GM12878 (cell line): Measurements from ENCODE around the gene PRKCD. TPM values are rescaled to one million over a fixed set of nuclear protein-coding genes. Genes with fewer than 3 reads are reported as not detected.

Experiments
- ATF3 ChIP-seq: IDR thresholded peaks from 2 replicates; pipeline ENCODE4 v1.6.1; 2011; ENCODE audit warnings: low read depth, mild to moderate bottlenecking, low read length, moderate library complexity, borderline replicate concordance; ENCODE audit errors: extremely low read depth
- EED ChIP-seq: sonication (generic); IDR thresholded peaks from 2 replicates; pipeline ENCODE4 v1.6.1; 2016; ENCODE audit warnings: antibody characterized with exemption, low read depth
- EGR1 ChIP-seq, 2 experiments: IDR thresholded peaks; 1 replicate in 1 of 2; 2 replicates in 1 of 2; pipeline ENCODE4 v1.6.1; 2011 to 2012; ENCODE audit warnings: low read depth in 2 of 2, low read length in 2 of 2, borderline replicate concordance in 1 of 2, mild to moderate bottlenecking in 1 of 2, moderate library complexity in 1 of 2
- ESRRA ChIP-seq: IDR thresholded peaks from 2 replicates; pipeline ENCODE4 v1.6.1; 2012; ENCODE audit warnings: mild to moderate bottlenecking, low read length, improper control_type of control experiment
- GATAD2B ChIP-seq: fragments of 450-650 bp; conservative IDR thresholded peaks from 2 replicates; pipeline ENCODE4 v1.6.1; 2017; ENCODE audit warnings: low read depth, mild to moderate bottlenecking, moderate library complexity
- JUND ChIP-seq: IDR thresholded peaks from 2 replicates; pipeline ENCODE4 v1.6.1; 2012; ENCODE audit warnings: low read depth, mild to moderate bottlenecking, low read length, improper control_type of control experiment, moderate library complexity
- MEF2A ChIP-seq: IDR thresholded peaks from 2 replicates; pipeline ENCODE4 v1.6.1; 2011; ENCODE audit warnings: low read depth, mild to moderate bottlenecking, low read length, moderate library complexity; ENCODE audit not compliant: insufficient read depth
- MTA2 ChIP-seq: fragments of 450-650 bp; IDR thresholded peaks from 2 replicates; pipeline ENCODE4 v1.6.1; 2016; ENCODE audit warnings: low read depth, mild to moderate bottlenecking, moderate library complexity
- MYC ChIP-seq: IDR thresholded peaks from 2 replicates; pipeline ENCODE4 v1.6.1; 2011; ENCODE audit warnings: mild to moderate bottlenecking, low read length, moderate library complexity, inconsistent platforms; ENCODE audit not compliant: insufficient read depth, insufficient replicate concordance, insufficient read length, severe bottlenecking
- NBN ChIP-seq: fragments of 450-650 bp; IDR thresholded peaks from 2 replicates; pipeline ENCODE4 v1.6.1; 2016
- NFIC ChIP-seq: IDR thresholded peaks from 2 replicates; pipeline ENCODE4 v1.6.1; 2012; ENCODE audit warnings: low read depth, mild to moderate bottlenecking, inconsistent platforms, low read length, moderate library complexity
- NFYB ChIP-seq: IDR thresholded peaks from 2 replicates; pipeline ENCODE4 v1.6.1; 2011; ENCODE audit warnings: low read depth, mild to moderate bottlenecking, low read length, improper control_type of control experiment, moderate library complexity; ENCODE audit not compliant: insufficient read depth
- POU2F2 ChIP-seq: IDR thresholded peaks from 3 replicates; pipeline ENCODE4 v1.6.1; 2011; ENCODE audit warnings: low read depth, mild to moderate bottlenecking, low read length, borderline replicate concordance
- RB1 ChIP-seq: fragments of 450-650 bp; formaldehyde crosslinking; IDR thresholded peaks from 2 replicates; pipeline ENCODE4 v1.6.1; 2017; ENCODE audit warnings: mild to moderate bottlenecking, borderline replicate concordance
- RBBP5 ChIP-seq: fragments of 200-600 bp; sonication (generic); conservative IDR thresholded peaks from 2 replicates; pipeline ENCODE4 v1.6.1; 2016
- SMAD5 ChIP-seq: IDR thresholded peaks from 2 replicates; pipeline ENCODE4 v1.6.1; 2016; ENCODE audit warnings: antibody characterized with exemption, low read depth
- STAT1 ChIP-seq: fragments of 450-650 bp; conservative IDR thresholded peaks from 2 replicates; pipeline ENCODE4 v1.6.1; 2014; ENCODE audit warnings: antibody characterized with exemption, mild to moderate bottlenecking
- STAT3 ChIP-seq: IDR thresholded peaks from 2 replicates; pipeline ENCODE4 v1.6.1; 2011; ENCODE audit warnings: low read depth, low read length, improper control_type of control experiment
- TCF7 ChIP-seq: IDR thresholded peaks from 2 replicates; pipeline ENCODE4 v1.6.1; 2014; ENCODE audit warnings: antibody characterized with exemption, borderline replicate concordance
- USF1 ChIP-seq: IDR thresholded peaks from 2 replicates; pipeline ENCODE4 v1.6.1; 2011; ENCODE audit warnings: borderline replicate concordance, low read depth, mild to moderate bottlenecking, moderate library complexity, mixed read lengths, low read length; ENCODE audit not compliant: insufficient read depth; ENCODE audit errors: extremely low read length
- USF2 ChIP-seq: IDR thresholded peaks from 2 replicates; pipeline ENCODE4 v1.6.1; 2011; ENCODE audit warnings: low read depth, low read length, improper control_type of control experiment, borderline replicate concordance
- ZBTB33 ChIP-seq: fragments of 450-650 bp; IDR thresholded peaks from 2 replicates; pipeline ENCODE4 v1.6.1; 2017; ENCODE audit warnings: mild to moderate bottlenecking
- ZNF274 ChIP-seq: IDR thresholded peaks from one replicate; pipeline ENCODE4 v1.8.0; 2011; ENCODE audit not compliant: insufficient read length, insufficient read depth
- ZSCAN29 ChIP-seq: fragments of 450-650 bp; IDR thresholded peaks from 2 replicates; pipeline ENCODE4 v1.6.1; 2017; ENCODE audit warnings: mild to moderate bottlenecking, moderate library complexity
- polyA plus RNA-seq, 11 experiments: library from polyadenylated mRNA; depleted of rRNA in 4 of 11; unstranded in 6 of 11; stranded (reverse) in 5 of 11; fragments of >200 nt; fragmentation: Nextera tagmentation in 4 of 11; fragmentation: Illumina TruSeq in 1 of 11; extraction: Ambion mirVana in 4 of 11; extraction: Trizol in 1 of 11; gene quantifications; 1 replicate in 1 of 11; 2 replicates in 10 of 11; pipeline versions ENCODE4 v1.2.1 to v1.2.3, GENCODE V29; 2011 to 2016; ENCODE audit warnings: inconsistent platforms in 2 of 11, missing spikeins in 2 of 11, low read depth in 1 of 11
- total RNA-seq, 4 experiments: library from RNA; depleted of rRNA in 3 of 4; stranded (reverse); fragments of >200 nt in 3 of 4; fragmentation: Illumina TruSeq in 1 of 4; extraction: Trizol in 1 of 4; gene quantifications; 2 replicates each; pipeline versions ENCODE4 v1.2.1 to v1.2.3, GENCODE V29; 2013 to 2021

Gene PRKCD
- total and polyA plus RNA-seq, 10 of the 15 experiments (the other 5 are each of a cell fraction or from before 2014, with no cell fraction given): 10.0 to 114 (median 42.4) TPM

GRCh38 chr3:53170325-53171063 is 9.5 kb downstream of the PRKCD start (continued):
- TF ChIP-seq NBN (no peak; the same call in 1 of the 2 replicates), ZNF274 (no peak), ZSCAN29 (no peak), MEF2A (0 out of 2 replicates have a peak, but pooled peaks have one; percentile 34), USF1 (no peak), EGR1 (IDR thresholded peaks at IDR 0.05; ENCODE audit: borderline replicate concordance in 1 of 2, low read depth in 2 of 2, low read length in 2 of 2) (peak in 1 of 2 experiments; percentile 59; a peak in 1 of 3 replicates), EED (peak; percentile 42), NFIC (no peak; the same call in 1 of the 2 replicates), RB1 (no peak), ZBTB33 (no peak), JUND (no peak), RBBP5 (no peak), ATF3 (no peak), USF2 (no peak), MYC (no peak), STAT3 (no peak), POU2F2 (no peak), ESRRA (no peak), NFYB (no peak), STAT1 (no peak), TCF7 (no peak), MTA2 (peak; percentile 42; the same call in 1 of the 2 replicates), GATAD2B (peak; percentile 78; the same call in 1 of the 2 replicates), SMAD5 (no peak)
